T-helper 1 cell treated with Interleukin-12 subunit alpha and Interleukin-12 subunit beta and Interleukin-4 antibody, amounts not matched to agents 30 μg/mL and 1 μg/mL, for 36 hours (primary cell): ENCODE results near the gene GLT6D1.

Experiments used
- H3K27ac Mint-ChIP-seq: one replicate; pipeline ENCODE4 v1.8.0; 2021; ENCODE audit warnings: mild to moderate bottlenecking, mixed read lengths
- H3K27me3 Mint-ChIP-seq: one replicate; pipeline ENCODE4 v1.8.0; 2021; ENCODE audit warnings: low read depth, mixed read lengths
- H3K36me3 Mint-ChIP-seq: one replicate; pipeline ENCODE4 v1.8.0; 2021; ENCODE audit warnings: low read depth, mixed read lengths
- H3K4me1 Mint-ChIP-seq: one replicate; pipeline ENCODE4 v1.8.0; 2021; ENCODE audit warnings: low read depth, mixed read lengths
- H3K4me3 Mint-ChIP-seq: one replicate; pipeline ENCODE4 v1.8.0; 2021; ENCODE audit warnings: mild to moderate bottlenecking, moderate library complexity, mixed read lengths
- H3K9me3 Mint-ChIP-seq: one replicate; pipeline ENCODE4 v1.8.0; 2021; ENCODE audit warnings: mixed read lengths

GLT6D1 gene

GRCh38 chr9:135620558-135620957, 18.8 kb downstream of the GLT6D1 start:
- H3K4me3 Mint-ChIP-seq = no peak overlapping the region
- no peak overlapping the region for H3K27ac Mint-ChIP-seq
- H3K36me3 Mint-ChIP-seq = no peaks in the 10 kb centered on the region
- no peaks in the 10 kb centered on the region for H3K4me1 Mint-ChIP-seq
- H3K9me3 Mint-ChIP-seq = no peaks in the 10 kb centered on the region
- no peaks in the 10 kb centered on the region for H3K27me3 Mint-ChIP-seq

GRCh38 chr9:135619599-135619886, 19.8 kb downstream of the GLT6D1 start:
- H3K4me3 Mint-ChIP-seq = no peak overlapping the region

DNA sequence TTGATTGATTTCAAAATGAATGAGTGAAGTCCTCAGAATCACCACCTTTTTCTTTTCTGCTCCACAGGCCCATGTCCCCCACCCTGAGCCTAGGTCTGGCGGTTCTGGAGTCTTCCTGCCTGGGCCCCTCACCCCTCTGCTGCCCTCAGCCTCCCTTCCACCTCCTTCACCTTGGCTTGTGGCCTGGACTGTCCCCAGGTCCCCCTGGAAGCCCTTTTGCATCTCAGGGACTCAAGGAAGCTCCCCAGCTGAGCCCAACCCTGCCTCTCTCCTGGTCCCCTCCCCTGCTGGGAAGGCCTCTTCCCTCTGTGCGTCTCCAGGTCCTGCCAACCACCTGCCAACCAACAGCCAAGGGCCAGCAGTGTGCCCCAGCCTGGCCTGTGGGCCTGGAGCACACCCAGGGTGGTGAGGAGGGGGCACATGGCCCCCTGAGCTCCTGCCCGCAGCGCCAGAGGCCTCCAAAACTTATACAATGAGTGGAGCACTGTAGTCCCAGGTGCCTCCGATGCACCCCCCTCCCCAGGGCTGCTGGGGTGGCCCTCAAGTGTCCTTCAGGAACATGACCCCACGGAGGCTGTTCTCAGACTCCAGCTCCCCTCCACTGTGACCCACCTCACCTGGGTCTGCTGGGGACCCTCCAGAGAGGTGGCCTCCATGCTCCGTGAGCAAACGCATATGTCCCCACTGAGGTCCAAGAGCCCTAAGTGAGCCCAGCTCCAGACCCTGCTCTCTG, 20.3 kb downstream of the GLT6D1 start:
- H3K36me3 Mint-ChIP-seq = no peaks in the 10 kb centered on the region
- no peaks in the 10 kb centered on the region for H3K4me1 Mint-ChIP-seq
- H3K4me3 Mint-ChIP-seq = no peak overlapping the region
- no peak overlapping the region for H3K27ac Mint-ChIP-seq
- H3K27me3 Mint-ChIP-seq = no peaks in the 10 kb centered on the region
- no peaks in the 10 kb centered on the region for H3K9me3 Mint-ChIP-seq

More at GRCh38 chr9:135619599-135619886, 19.8 kb downstream of the GLT6D1 start:
- no peaks in the 10 kb centered on the region for H3K36me3 Mint-ChIP-seq
- no peak overlapping the region for H3K27ac Mint-ChIP-seq
- H3K27me3 Mint-ChIP-seq = no peaks in the 10 kb centered on the region
- H3K4me1 Mint-ChIP-seq = no peaks in the 10 kb centered on the region
- no peaks in the 10 kb centered on the region for H3K9me3 Mint-ChIP-seq

DNA sequence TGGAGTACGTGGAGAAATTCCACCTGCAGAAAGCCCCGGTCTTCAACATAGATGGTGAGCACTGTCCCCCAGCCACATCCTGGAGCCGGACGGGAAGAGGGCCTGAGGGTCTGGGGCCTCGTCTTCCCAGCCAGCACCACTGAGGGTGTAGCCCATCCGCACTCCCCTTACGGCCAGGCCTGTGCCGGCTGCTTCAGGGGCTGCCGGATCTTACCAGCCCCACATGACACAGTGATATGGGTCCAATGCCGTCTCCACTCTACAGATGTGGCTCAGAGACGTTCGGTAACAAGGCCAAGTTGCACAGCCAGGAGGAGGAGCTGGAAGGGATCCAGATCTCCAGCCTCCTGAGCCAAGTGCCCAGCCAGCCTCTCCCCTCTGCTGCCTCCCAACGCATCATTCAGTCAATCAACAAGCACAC, 21.3 kb downstream of the GLT6D1 start:
- Mint-ChIP-seq H3K4me3 (no peak overlapping the region), H3K9me3 (no peaks in the 10 kb centered on the region), H3K27me3 (no peaks in the 10 kb centered on the region), H3K27ac (no peak overlapping the region), H3K36me3 (no peaks in the 10 kb centered on the region), H3K4me1 (no peaks in the 10 kb centered on the region)

- Mint-ChIP-seq H3K4me1 (no peaks in the 10 kb centered on the region), H3K27ac (no peak overlapping the region), H3K9me3 (no peaks in the 10 kb centered on the region), H3K27me3 (no peaks in the 10 kb centered on the region), H3K4me3 (no peak overlapping the region), H3K36me3 (no peaks in the 10 kb centered on the region)
Observed at GRCh38 chr9:135617538-135617900, 21.8 kb downstream of the GLT6D1 start.

GRCh38 chr9:135616619-135617537, 22.5 kb downstream of the GLT6D1 start:
- Mint-ChIP-seq H3K4me1 (no peaks in the 10 kb centered on the region), H3K9me3 (no peaks in the 10 kb centered on the region), H3K4me3 (no peak overlapping the region), H3K27ac (no peak overlapping the region), H3K36me3 (no peaks in the 10 kb centered on the region), H3K27me3 (no peaks in the 10 kb centered on the region)

DNA sequence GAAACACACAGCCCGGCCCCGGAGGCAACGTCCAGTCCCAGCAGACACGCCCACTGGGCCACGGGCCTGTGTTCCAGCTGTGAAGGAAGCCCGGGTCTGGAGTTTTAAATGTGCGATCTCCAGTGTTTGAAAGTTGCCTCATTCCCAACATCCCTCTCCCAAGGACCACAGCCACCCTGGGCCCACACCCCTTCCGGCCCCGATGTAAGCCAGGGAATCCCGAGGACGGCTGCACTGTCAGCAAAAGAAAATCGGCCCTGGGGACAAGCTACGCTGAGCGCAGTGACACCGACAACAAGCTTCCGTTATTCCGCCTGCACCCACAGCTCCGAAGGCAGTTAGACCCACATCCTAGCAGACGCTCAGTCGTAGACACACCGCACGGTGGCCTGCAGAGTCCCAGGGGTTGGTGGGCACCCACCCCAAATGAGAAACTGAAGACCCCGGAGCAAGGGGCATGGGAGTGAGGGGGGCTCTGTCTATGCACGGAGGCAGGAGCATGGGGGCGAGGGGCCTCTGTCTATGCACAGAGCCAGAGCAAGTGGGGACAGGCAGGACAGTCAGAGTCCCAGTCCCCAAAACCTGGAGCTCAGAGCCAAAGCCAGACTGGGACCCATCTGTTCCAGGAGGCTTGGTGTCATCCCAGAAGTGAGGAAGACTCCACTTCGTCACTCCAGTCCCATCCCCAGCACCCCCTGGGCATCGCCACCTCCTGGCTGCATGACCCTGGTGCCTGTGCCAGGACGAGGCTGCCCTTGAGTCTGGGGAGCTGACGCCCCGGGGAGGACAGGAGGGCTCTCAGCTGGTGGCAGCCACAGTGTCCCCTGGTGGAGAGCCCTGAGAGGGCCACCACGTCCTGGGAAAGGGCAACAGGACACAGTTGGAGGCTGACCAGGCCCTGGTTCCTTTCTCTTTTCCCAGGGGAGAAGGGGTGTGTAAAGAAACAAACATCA, 23.4 kb downstream of the GLT6D1 start:
- Mint-ChIP-seq H3K27ac (no peak overlapping the region), H3K27me3 (no peaks in the 10 kb centered on the region), H3K4me1 (no peaks in the 10 kb centered on the region), H3K9me3 (no peaks in the 10 kb centered on the region), H3K4me3 (no peak overlapping the region), H3K36me3 (no peaks in the 10 kb centered on the region)

- Mint-ChIP-seq H3K9me3 (no peaks in the 10 kb centered on the region), H3K4me1 (no peaks in the 10 kb centered on the region), H3K4me3 (no peak overlapping the region), H3K36me3 (no peaks in the 10 kb centered on the region), H3K27me3 (no peaks in the 10 kb centered on the region), H3K27ac (no peak overlapping the region)
Observed at GRCh38 chr9:135614821-135615665, 24.3 kb downstream of the GLT6D1 start.

- no peaks in the 10 kb centered on the region for H3K4me1 Mint-ChIP-seq
- no peaks in the 10 kb centered on the region for H3K9me3 Mint-ChIP-seq
- no peak overlapping the region for H3K4me3 Mint-ChIP-seq
- H3K27ac Mint-ChIP-seq = no peak overlapping the region
- no peaks in the 10 kb centered on the region for H3K27me3 Mint-ChIP-seq
- H3K36me3 Mint-ChIP-seq = no peaks in the 10 kb centered on the region
Observed at GRCh38 chr9:135613946-135614805, 25.2 kb downstream of the GLT6D1 start.

DNA sequence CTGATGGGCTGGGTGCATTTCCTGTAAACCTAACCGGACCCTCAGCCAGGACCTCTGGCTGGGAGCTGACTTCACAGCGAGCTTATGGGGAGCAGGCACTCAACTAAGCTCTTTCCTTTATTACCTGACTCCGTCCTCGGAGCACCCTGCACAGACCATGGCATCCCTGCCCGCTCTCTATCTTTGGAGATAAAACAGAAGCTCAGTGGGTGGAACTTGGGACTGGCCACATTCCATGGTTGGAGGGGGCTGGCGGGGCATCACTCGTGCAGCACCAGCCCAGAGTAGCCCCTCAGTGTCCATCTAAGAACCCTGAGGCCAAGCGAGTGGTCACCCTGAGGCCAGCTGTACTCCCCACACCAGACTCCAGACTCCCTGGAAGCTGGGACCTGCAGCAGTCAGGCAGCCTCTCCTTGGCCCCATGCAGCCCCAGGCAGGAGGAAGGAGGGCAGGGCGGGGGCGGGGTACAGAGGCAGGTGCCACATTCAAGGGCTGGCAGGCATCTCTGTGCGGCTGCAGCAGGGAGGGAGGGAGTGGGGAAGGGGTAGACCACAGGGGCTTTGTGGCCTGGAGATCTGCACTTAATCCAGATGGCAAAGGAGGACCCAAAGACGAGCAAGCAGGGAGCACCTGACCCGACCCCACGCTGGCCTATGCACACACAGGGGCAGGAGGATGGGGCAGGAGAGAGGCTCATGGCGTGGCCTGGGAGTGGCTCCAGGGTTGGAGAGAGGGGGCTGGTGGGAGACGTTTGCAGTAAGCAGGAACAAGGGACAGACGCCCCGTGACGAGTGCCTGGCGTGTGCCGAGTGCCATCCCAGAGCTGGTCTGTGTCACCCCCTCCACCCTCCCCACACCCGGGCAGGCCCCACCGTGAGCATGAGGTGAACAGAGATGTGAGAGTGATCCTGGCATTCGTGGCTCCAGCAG, 26.1 kb downstream of the GLT6D1 start:
- no peaks in the 10 kb centered on the region for H3K27me3 Mint-ChIP-seq
- no peaks in the 10 kb centered on the region for H3K9me3 Mint-ChIP-seq
- no peaks in the 10 kb centered on the region for H3K36me3 Mint-ChIP-seq
- H3K4me3 Mint-ChIP-seq = no peak overlapping the region
- no peaks in the 10 kb centered on the region for H3K4me1 Mint-ChIP-seq
- no peak overlapping the region for H3K27ac Mint-ChIP-seq

GRCh38 chr9:135612437-135612836, 26.9 kb downstream of the GLT6D1 start:
- H3K27me3 Mint-ChIP-seq = no peaks in the 10 kb centered on the region
- no peaks in the 10 kb centered on the region for H3K9me3 Mint-ChIP-seq
- H3K36me3 Mint-ChIP-seq = no peaks in the 10 kb centered on the region
- no peaks in the 10 kb centered on the region for H3K4me1 Mint-ChIP-seq
- no peak overlapping the region for H3K4me3 Mint-ChIP-seq
- H3K27ac Mint-ChIP-seq = no peak overlapping the region

- H3K4me3 Mint-ChIP-seq = no peak overlapping the region
- no peaks in the 10 kb centered on the region for H3K4me1 Mint-ChIP-seq
- H3K9me3 Mint-ChIP-seq = no peaks in the 10 kb centered on the region
- no peaks in the 10 kb centered on the region for H3K27me3 Mint-ChIP-seq
- no peaks in the 10 kb centered on the region for H3K36me3 Mint-ChIP-seq
- H3K27ac Mint-ChIP-seq = no peak overlapping the region
Observed at GRCh38 chr9:135611875-135612209, 27.5 kb downstream of the GLT6D1 start.
